B cell (primary cell): ENCODE measurements around the gene ACACB. TPM values are rescaled to one million over a fixed set of nuclear protein-coding genes. Genes with fewer than 3 reads are reported as not detected.

Experiments
- ATAC-seq: fragments of 200-7000 bp; cut with Tn5 transposase; one replicate; pipeline ENCODE4 v1.10.0; 2021; ENCODE audit warnings: low read depth, mild to moderate bottlenecking, moderate number of reproducible peaks, moderate library complexity
- CTCF ChIA-PET: fragments of 350-600 bp; sonication (Branson Sonifier 250); formaldehyde crosslinking; loops from one replicate; lab custom pipeline; 2021; ENCODE audit warnings: antibody characterized with exemption, inconsistent platforms; lab: Charles Lee
- POLR2A ChIA-PET: fragments of 350-600 bp; sonication (Branson Sonifier 250); formaldehyde crosslinking; loops from one replicate; lab custom pipeline; 2021; ENCODE audit warnings: antibody characterized with exemption; lab: Charles Lee
- DNase-seq: peaks from one replicate; pipeline ENCODE4 v3.0.0; 2013
- H2AFZ ChIP-seq: 2 replicates; pipeline ENCODE4 v1.6.1; 2012; ENCODE audit warnings: mild to moderate bottlenecking, low read depth, low read length; ENCODE audit not compliant: insufficient read depth, poor library complexity, severe bottlenecking
- H3K27ac ChIP-seq, 2 donors: 1 replicate in 1 of 2; 2 replicates in 1 of 2; pipeline ENCODE4 v1.5.1; 2012 to 2013; ENCODE audit warnings: low read length in 2 of 2, mild to moderate bottlenecking in 2 of 2, moderate library complexity in 1 of 2
- H3K27me3 ChIP-seq, 4 experiments: fragments of 200-600 bp in 1 of 4; sonication (generic) in 1 of 4; replicated peaks in 1 of 4; 1 replicate in 2 of 4; 2 replicates in 2 of 4; pipeline versions ENCODE4 v1.6.1 to v1.7.0; 2013 to 2016; ENCODE audit warnings: low read length in 3 of 4, mild to moderate bottlenecking in 2 of 4, mixed read lengths in 1 of 4, moderate library complexity in 1 of 4; ENCODE audit not compliant: insufficient read depth in 4 of 4, control insufficient read depth in 3 of 4; ENCODE audit errors: control extremely low read depth in 1 of 4
- H3K36me3 ChIP-seq, 2 experiments: replicated peaks in 1 of 2; 1 replicate in 1 of 2; 2 replicates in 1 of 2; pipeline versions ENCODE4 v1.6.1 to v1.7.1; 2013; ENCODE audit warnings: low read length in 1 of 2; ENCODE audit not compliant: insufficient read depth in 2 of 2, control insufficient read depth in 1 of 2; ENCODE audit errors: control extremely low read depth in 1 of 2, extremely low read depth in 1 of 2
- H3K4me1 ChIP-seq, 2 donors: fragments of 200-600 bp in 1 of 2; sonication (generic) in 1 of 2; 1 replicate in 1 of 2; 2 replicates in 1 of 2; pipeline versions ENCODE4 v1.5.1 to v1.6.1; 2013 to 2017; ENCODE audit warnings: low read length in 2 of 2; ENCODE audit not compliant: control insufficient read depth in 2 of 2, insufficient read depth in 2 of 2
- H3K4me2 ChIP-seq: replicated peaks from 2 replicates; pipeline ENCODE3; 2012; ENCODE audit warnings: mild to moderate bottlenecking, low read depth, low read length; ENCODE audit not compliant: poor library complexity, severe bottlenecking
- H3K4me3 ChIP-seq, 5 experiments: fragments of 200-600 bp in 1 of 5; sonication (generic) in 1 of 5; 1 replicate in 3 of 5; 2 replicates in 2 of 5; pipeline versions ENCODE4 v1.5.1 to v1.7.0; 2011 to 2016; ENCODE audit warnings: low read length in 4 of 5, mild to moderate bottlenecking in 4 of 5, low read depth in 2 of 5, control low read depth in 1 of 5, moderate library complexity in 1 of 5; ENCODE audit not compliant: insufficient read depth in 1 of 5; ENCODE audit errors: control extremely low read depth in 1 of 5, extremely low read depth in 1 of 5
- H3K79me2 ChIP-seq: fragments of 200-600 bp; sonication (generic); one replicate; pipeline ENCODE4 v1.6.0; 2016; ENCODE audit warnings: low read length; ENCODE audit not compliant: control insufficient read depth, insufficient read depth
- H3K9ac ChIP-seq: fragments of 200-600 bp; sonication (generic); 2 replicates; pipeline ENCODE4 v1.6.1; 2017; ENCODE audit warnings: mild to moderate bottlenecking, low read length, moderate library complexity
- H3K9me3 ChIP-seq, 3 donors: one replicate each; pipeline versions ENCODE4 v1.6.1 to v1.7.1; 2013; ENCODE audit warnings: low read length in 2 of 3; ENCODE audit not compliant: control insufficient read depth in 2 of 3, insufficient read depth in 1 of 3; ENCODE audit errors: control extremely low read depth in 1 of 3
- H4K20me1 ChIP-seq: 2 replicates; pipeline ENCODE4 v1.6.0; 2012; ENCODE audit warnings: mild to moderate bottlenecking, low read length; ENCODE audit not compliant: insufficient read depth, control insufficient read depth, poor library complexity, severe bottlenecking
- H3K27ac Mint-ChIP-seq: one replicate; pipeline ENCODE4 v1.8.0; 2021; ENCODE audit warnings: mixed read lengths
- H3K27me3 Mint-ChIP-seq: one replicate; pipeline ENCODE4 v1.8.0; 2021; ENCODE audit warnings: mixed read lengths
- H3K4me1 Mint-ChIP-seq: one replicate; pipeline ENCODE4 v1.8.0; 2021; ENCODE audit warnings: mixed read lengths
- H3K4me3 Mint-ChIP-seq: one replicate; pipeline ENCODE4 v1.8.0; 2021; ENCODE audit warnings: mixed read lengths
- H3K9me3 Mint-ChIP-seq: one replicate; pipeline ENCODE4 v1.8.0; 2022; ENCODE audit warnings: mixed read lengths; ENCODE audit not compliant: insufficient read depth
- CTCF ChIP-seq: fragments of 200-600 bp; IDR thresholded peaks from one replicate; pipeline ENCODE4 v1.8.0; 2022; ENCODE audit warnings: antibody characterized with exemption, mild to moderate bottlenecking
- EZH2 ChIP-seq: IDR thresholded peaks from 2 replicates; pipeline ENCODE4 v1.6.1; 2012; ENCODE audit warnings: borderline replicate concordance, low read depth, mild to moderate bottlenecking, moderate library complexity, low read length; ENCODE audit not compliant: insufficient read depth, poor library complexity, severe bottlenecking
- WGBS: methylation state at CpG from one replicate; pipeline ENCODE4 v1.1.5; 2013; ENCODE audit warnings: missing lambda C conversion rate; ENCODE audit not compliant: insufficient coverage; 5-methylcytosine and 5-hydroxymethylcytosine counted together
- intact Hi-C: fragments of 100-400 bp; cut with micrococcal nuclease; formaldehyde crosslinking; loops from one replicate; pipeline ENCODE4 v1.10.0; 2022
- polyA plus RNA-seq: library from polyadenylated mRNA; depleted of rRNA; stranded (reverse); fragments of >200 nt; gene quantifications from 2 replicates; pipeline ENCODE4 v1.2.3, GENCODE V29; 2012
- total RNA-seq, 2 donors: library from RNA; stranded (reverse); fragments of 120-200 nt in 1 of 2; gene quantifications; 1 replicate in 1 of 2; 2 replicates in 1 of 2; pipeline versions ENCODE4 v1.2.3 to v1.2.4, GENCODE V29; 2013 to 2022

Gene ACACB
- total and polyA plus RNA-seq, 2 donors (not counting 1 experiment from before 2014, with no cell fraction given), result 7.4 to 27.5 TPM

GRCh38 chr12:109162551-109162950, 46.2 kb downstream of the ACACB start:
- no peak overlapping the region for H3K4me3 Mint-ChIP-seq
- H3K4me1 ChIP-seq, result no peaks in the 10 kb centered on the region
- no peak overlapping the region for H3K27ac Mint-ChIP-seq
- no peaks in the 10 kb centered on the region for H4K20me1 ChIP-seq
- no peaks in the 10 kb centered on the region for H3K27me3 ChIP-seq
- intact Hi-C loops, result no loop called here
- H2AFZ ChIP-seq, result no peak overlapping the region
- ATAC-seq (no peak), DNase-seq (no peak)
- WGBS, result 90% methylated on average over 4 of the region's 5 CpGs
- no peaks in the 10 kb centered on the region for H3K9me3 Mint-ChIP-seq
- no peaks in the 10 kb centered on the region for H3K36me3 ChIP-seq
- no peak overlapping the region for H3K4me2 ChIP-seq
- H3K27me3 Mint-ChIP-seq, result no peaks in the 10 kb centered on the region
- H3K9me3 ChIP-seq, result no peaks in the 10 kb centered on the region
- H3K27ac ChIP-seq, result no peak overlapping the region
- peaks cover 3% of the 10 kb centered on the region for H3K4me1 Mint-ChIP-seq
- POLR2A ChIA-PET, result no interaction called here
- TF ChIP-seq EZH2 (no peak), CTCF (no peak)
- no peak overlapping the region for H3K4me3 ChIP-seq
- CTCF ChIA-PET, result no interaction called here
- H3K79me2 ChIP-seq, result peaks cover 11% of the 10 kb centered on the region
- no peak overlapping the region for H3K9ac ChIP-seq

GRCh38 chr12:109163167-109163566, 46.8 kb downstream of the ACACB start:
- Histone ChIP-seq H3K27ac (no peak overlapping the region), H3K79me2 (peaks cover 6% of the 10 kb centered on the region), H3K4me1 (no peaks in the 10 kb centered on the region), H3K36me3 (no peaks in the 10 kb centered on the region), H3K4me3 (no peak overlapping the region), H3K4me2 (no peak overlapping the region), H3K9ac (no peak overlapping the region), H4K20me1 (no peaks in the 10 kb centered on the region), H3K9me3 (no peaks in the 10 kb centered on the region), H3K27me3 (no peaks in the 10 kb centered on the region), H2AFZ (no peak overlapping the region)
- Mint-ChIP-seq H3K27me3 (no peaks in the 10 kb centered on the region), H3K27ac (no peak overlapping the region), H3K9me3 (no peaks in the 10 kb centered on the region), H3K4me3 (no peak overlapping the region), H3K4me1 (no peaks in the 10 kb centered on the region)
- CTCF ChIA-PET, result no interaction called here
- TF ChIP-seq EZH2 (no peak), CTCF (no peak)
- 93% methylated on average over 4 of the region's 6 CpGs for WGBS
- intact Hi-C loops, result no loop called here
- DNase-seq (no peak), ATAC-seq (no peak)
- POLR2A ChIA-PET, result no interaction called here
